Fibroblast of lung (primary cell): ENCODE measurements around the gene OMP. TPM values are rescaled to one million over a fixed set of nuclear protein-coding genes. Genes with fewer than 3 reads are reported as not detected.

Experiments used
- DNase-seq, 2 donors: peaks; one replicate each; pipeline versions ENCODE4 v3.0.0 to v3.0.0-alpha.2; 2010; ENCODE audit warnings: low read depth in 2 of 2
- H2AFZ ChIP-seq: 2 replicates; pipeline ENCODE4 v1.5.1; 2012; ENCODE audit warnings: low read length, control low read depth, inconsistent platforms
- H3K27ac ChIP-seq: 2 replicates; pipeline ENCODE4 v1.5.1; 2011; ENCODE audit warnings: low read length, control low read depth; ENCODE audit not compliant: insufficient read depth
- H3K27me3 ChIP-seq: 2 replicates; pipeline ENCODE4 v1.5.1; 2011; ENCODE audit warnings: mild to moderate bottlenecking, low read length; ENCODE audit not compliant: control insufficient read depth, insufficient read depth
- H3K36me3 ChIP-seq: 2 replicates; pipeline ENCODE4 v1.5.1; 2011; ENCODE audit warnings: low read length; ENCODE audit not compliant: control insufficient read depth, insufficient read depth
- H3K4me1 ChIP-seq: 2 replicates; pipeline ENCODE4 v1.5.1; 2011; ENCODE audit warnings: low read length; ENCODE audit not compliant: control insufficient read depth, insufficient read depth; ENCODE audit errors: extremely low read depth
- H3K4me2 ChIP-seq: 2 replicates; pipeline ENCODE4 v1.5.1; 2011; ENCODE audit warnings: low read length, control low read depth; ENCODE audit not compliant: insufficient read depth; ENCODE audit errors: extremely low read depth
- H3K4me3 ChIP-seq, 4 experiments: fragments of 200-600 bp in 1 of 4; sonication (generic) in 1 of 4; replicated peaks in 1 of 4; 2 replicates each; pipeline ENCODE4 v1.5.1; 2011 to 2016; ENCODE audit warnings: low read length in 4 of 4, low read depth in 3 of 4, mild to moderate bottlenecking in 3 of 4, control low read depth in 2 of 4, inconsistent platforms in 1 of 4, mixed read lengths in 1 of 4; ENCODE audit not compliant: insufficient read depth in 1 of 4; ENCODE audit errors: control extremely low read depth in 1 of 4
- H3K79me2 ChIP-seq: 2 replicates; pipeline ENCODE4 v1.5.1; 2012; ENCODE audit warnings: mild to moderate bottlenecking, low read length, inconsistent platforms; ENCODE audit not compliant: control insufficient read depth, insufficient read depth
- H3K9ac ChIP-seq: 2 replicates; pipeline ENCODE4 v1.5.1; 2011; ENCODE audit warnings: mild to moderate bottlenecking, low read length, control low read depth; ENCODE audit not compliant: insufficient read depth
- H3K9me3 ChIP-seq: 2 replicates; pipeline ENCODE4 v1.5.1; 2012; ENCODE audit warnings: low read depth, low read length; ENCODE audit not compliant: control insufficient read depth, insufficient read depth
- H4K20me1 ChIP-seq: 2 replicates; pipeline ENCODE4 v1.5.1; 2011; ENCODE audit warnings: low read length; ENCODE audit not compliant: control insufficient read depth, insufficient read depth; ENCODE audit errors: extremely low read depth
- EZH2 ChIP-seq: IDR thresholded peaks from 2 replicates; pipeline ENCODE4 v1.5.1; 2012; ENCODE audit warnings: low read length, control low read depth, mild to moderate bottlenecking; ENCODE audit errors: missing control alignments
- polyA plus RNA-seq, 2 donors: library from polyadenylated mRNA; depleted of rRNA in 1 of 2; stranded (reverse) in 1 of 2; unstranded in 1 of 2; fragments of >200 nt; gene quantifications; 2 replicates each; pipeline ENCODE4 v1.2.1, GENCODE V29; 2011 to 2012; ENCODE audit warnings: missing spikeins in 1 of 2
- total RNA-seq: library from RNA; depleted of rRNA; stranded (reverse); fragments of >200 nt; gene quantifications from 2 replicates; pipeline ENCODE4 v1.2.1, GENCODE V29; 2014
- TF ChIP-seq, protein P1 (sequence below), 2 donors: IDR thresholded peaks in 1 of 2; conservative IDR thresholded peaks in 1 of 2; 1 replicate in 1 of 2; 2 replicates in 1 of 2; pipeline ENCODE4 v1.5.1; 2011 to 2012; ENCODE audit warnings: low read length in 2 of 2, control low read depth in 1 of 2, inconsistent platforms in 1 of 2, low read depth in 1 of 2, mild to moderate bottlenecking in 1 of 2

The OMP gene
- total and polyA plus RNA-seq, 2 donors (not counting 1 experiment from before 2014, with no cell fraction given) = 0.83 TPM; not detected in 1

DNA sequence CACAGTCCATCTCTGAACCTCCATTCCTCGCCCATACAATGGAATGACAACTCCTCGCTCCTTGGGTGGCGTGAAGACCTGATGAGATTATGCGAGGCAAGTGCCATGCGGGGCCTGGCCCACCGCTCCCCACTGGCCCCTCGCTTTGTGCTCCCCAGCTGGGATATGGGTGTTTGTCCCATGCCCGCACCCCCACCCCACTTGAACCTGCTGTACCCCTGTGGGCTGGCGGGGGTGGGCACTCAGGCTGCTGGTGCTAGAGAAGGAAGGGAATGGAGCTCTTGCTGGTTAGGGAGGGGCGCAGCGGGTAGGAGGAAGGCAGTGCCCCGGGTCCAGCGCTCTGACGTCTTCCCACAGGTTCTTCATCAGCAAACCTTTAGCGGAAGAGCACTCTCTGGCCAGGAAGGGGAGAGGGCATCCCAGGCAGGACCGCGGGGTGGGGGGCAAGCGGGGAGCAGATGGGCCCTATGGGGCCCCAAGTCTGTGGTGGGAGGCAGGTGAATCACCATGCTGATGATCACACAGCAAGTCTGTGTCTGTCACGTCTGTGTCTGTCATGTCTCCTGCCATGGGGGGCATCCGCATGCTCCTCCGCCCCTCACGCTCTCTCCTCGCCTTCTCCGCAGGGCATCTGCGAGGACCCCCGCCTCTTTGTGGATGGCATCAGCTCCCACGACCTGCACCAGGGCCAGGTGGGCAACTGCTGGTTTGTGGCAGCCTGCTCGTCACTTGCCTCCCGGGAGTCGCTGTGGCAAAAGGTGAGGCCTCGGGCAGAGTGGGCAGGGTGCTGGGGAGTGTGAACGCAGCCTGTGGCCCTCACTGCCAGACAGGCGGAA is 9.4 kb upstream of the OMP start:
- H3K9me3 ChIP-seq = no peaks in the 10 kb centered on the region
- no peak overlapping the region for H3K4me3 ChIP-seq
- H3K79me2 ChIP-seq = no peaks in the 10 kb centered on the region
- H3K27ac ChIP-seq = no peak overlapping the region
- H3K9ac ChIP-seq = no peak overlapping the region
- peaks cover 1% of the 10 kb centered on the region for H3K36me3 ChIP-seq
- H2AFZ ChIP-seq = no peak overlapping the region
- DNase-seq = no peak
- no peak overlapping the region for H3K4me2 ChIP-seq
- no peaks in the 10 kb centered on the region for H3K4me1 ChIP-seq
- no peaks in the 10 kb centered on the region for H3K27me3 ChIP-seq
- TF ChIP-seq EZH2 = no peak
- TF ChIP-seq, protein P1, sequence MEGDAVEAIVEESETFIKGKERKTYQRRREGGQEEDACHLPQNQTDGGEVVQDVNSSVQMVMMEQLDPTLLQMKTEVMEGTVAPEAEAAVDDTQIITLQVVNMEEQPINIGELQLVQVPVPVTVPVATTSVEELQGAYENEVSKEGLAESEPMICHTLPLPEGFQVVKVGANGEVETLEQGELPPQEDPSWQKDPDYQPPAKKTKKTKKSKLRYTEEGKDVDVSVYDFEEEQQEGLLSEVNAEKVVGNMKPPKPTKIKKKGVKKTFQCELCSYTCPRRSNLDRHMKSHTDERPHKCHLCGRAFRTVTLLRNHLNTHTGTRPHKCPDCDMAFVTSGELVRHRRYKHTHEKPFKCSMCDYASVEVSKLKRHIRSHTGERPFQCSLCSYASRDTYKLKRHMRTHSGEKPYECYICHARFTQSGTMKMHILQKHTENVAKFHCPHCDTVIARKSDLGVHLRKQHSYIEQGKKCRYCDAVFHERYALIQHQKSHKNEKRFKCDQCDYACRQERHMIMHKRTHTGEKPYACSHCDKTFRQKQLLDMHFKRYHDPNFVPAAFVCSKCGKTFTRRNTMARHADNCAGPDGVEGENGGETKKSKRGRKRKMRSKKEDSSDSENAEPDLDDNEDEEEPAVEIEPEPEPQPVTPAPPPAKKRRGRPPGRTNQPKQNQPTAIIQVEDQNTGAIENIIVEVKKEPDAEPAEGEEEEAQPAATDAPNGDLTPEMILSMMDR (conservative IDR thresholded peaks at IDR 0.05 in 1 of 2, IDR thresholded peaks at IDR 0.05 in 1 of 2; ENCODE audit: low read depth in 1 of 2, low read length in 2 of 2) = no peak
- no peaks in the 10 kb centered on the region for H4K20me1 ChIP-seq

GRCh38 chr11:77093987-77094840 is 8.4 kb upstream of the OMP start:
- Histone ChIP-seq H3K27ac (no peak overlapping the region), H3K4me3 (no peak overlapping the region), H4K20me1 (no peaks in the 10 kb centered on the region), H3K9me3 (no peaks in the 10 kb centered on the region), H3K4me1 (no peaks in the 10 kb centered on the region), H3K4me2 (no peak overlapping the region), H2AFZ (no peak overlapping the region), H3K36me3 (peaks cover 1% of the 10 kb centered on the region), H3K79me2 (no peaks in the 10 kb centered on the region), H3K9ac (no peak overlapping the region), H3K27me3 (no peaks in the 10 kb centered on the region)
- no peak for TF ChIP-seq EZH2
- TF ChIP-seq, protein P1 (conservative IDR thresholded peaks at IDR 0.05 in 1 of 2, IDR thresholded peaks at IDR 0.05 in 1 of 2; ENCODE audit: low read depth in 1 of 2, low read length in 2 of 2) = no peak
- DNase-seq = no peak

DNA sequence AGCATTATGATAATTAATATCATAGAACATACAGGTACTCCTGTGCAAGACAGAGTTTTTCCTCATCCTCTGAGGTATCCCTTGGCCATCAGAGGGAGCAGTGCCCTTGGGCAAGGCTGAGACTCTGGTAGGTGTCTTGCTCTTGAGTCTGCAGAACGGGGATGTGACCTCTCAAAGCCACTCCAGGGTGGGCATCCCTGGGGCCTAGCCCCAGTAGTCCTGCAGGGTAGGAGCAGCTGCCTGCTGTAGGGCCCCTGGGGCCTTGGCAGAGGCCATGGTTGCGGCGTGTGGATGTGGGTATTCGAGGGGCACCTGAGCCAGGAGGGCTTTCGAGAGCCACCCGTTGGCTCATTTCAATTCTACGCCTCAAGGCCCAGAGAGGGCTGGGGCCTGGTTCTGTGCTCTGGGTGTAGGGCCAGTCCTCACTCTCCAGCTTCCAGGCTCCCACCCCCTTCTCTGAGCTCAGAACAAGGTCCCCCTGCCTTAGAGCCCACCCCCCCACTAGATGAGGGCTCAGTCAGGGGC is 7.7 kb upstream of the OMP start:
- no peak for DNase-seq
- TF ChIP-seq, protein P1 (conservative IDR thresholded peaks at IDR 0.05 in 1 of 2, IDR thresholded peaks at IDR 0.05 in 1 of 2; ENCODE audit: low read depth in 1 of 2, low read length in 2 of 2) = no peak
- no peak for TF ChIP-seq EZH2
- no peak overlapping the region for H3K4me2 ChIP-seq
- H3K79me2 ChIP-seq = no peaks in the 10 kb centered on the region
- no peaks in the 10 kb centered on the region for H3K27me3 ChIP-seq
- H3K4me1 ChIP-seq = no peaks in the 10 kb centered on the region
- no peaks in the 10 kb centered on the region for H4K20me1 ChIP-seq
- no peak overlapping the region for H2AFZ ChIP-seq
- no peaks in the 10 kb centered on the region for H3K9me3 ChIP-seq
- H3K36me3 ChIP-seq = peaks cover 1% of the 10 kb centered on the region
- H3K27ac ChIP-seq = no peak overlapping the region
- H3K9ac ChIP-seq = no peak overlapping the region
- no peak overlapping the region for H3K4me3 ChIP-seq
